Uterus (tissue), 2 donors: ENCODE measurements around the gene PLPP1.

Source experiments
- POLR2A ChIP-seq, 2 donors: fragments of 450-650 bp; IDR thresholded peaks; one replicate each; pipeline ENCODE4 v1.6.1; 2016; ENCODE audit warnings: antibody characterized with exemption in 2 of 2, mild to moderate bottlenecking in 1 of 2, moderate library complexity in 1 of 2
- TF ChIP-seq, protein P1 (sequence below), 4 experiments: fragments of 200-600 bp in 2 of 4; fragments of 450-650 bp in 2 of 4; sonication (generic) in 2 of 4; IDR thresholded peaks; one replicate each; pipeline ENCODE4 v1.5.1; 2016 to 2019; ENCODE audit warnings: antibody characterized with exemption in 4 of 4, mild to moderate bottlenecking in 2 of 4, moderate library complexity in 1 of 4

DNA sequence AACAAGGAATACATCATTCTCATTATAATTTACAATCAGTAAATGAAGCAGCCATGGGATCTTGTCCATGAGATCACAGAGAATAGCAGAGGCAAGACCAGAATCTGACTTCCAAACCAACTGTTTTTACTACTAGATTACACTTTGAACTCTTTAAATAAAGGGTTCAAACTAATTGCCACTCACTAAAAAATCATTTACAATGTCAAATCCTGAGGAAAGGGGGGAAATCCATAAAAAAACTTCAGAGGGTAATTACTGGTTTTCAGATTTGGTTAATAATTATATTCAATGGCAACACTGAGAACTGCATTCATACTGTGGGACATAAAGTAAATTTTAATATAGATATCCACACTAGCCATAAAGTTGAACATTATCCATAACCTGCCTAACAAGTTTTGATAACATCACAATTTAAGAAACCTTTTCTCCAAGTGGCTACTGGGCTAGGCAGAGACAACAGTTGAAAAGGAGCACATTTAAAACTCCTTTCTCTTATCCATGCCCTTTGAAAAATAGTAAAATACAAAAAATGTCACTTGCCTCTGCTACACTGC lies 15.9 kb downstream of the PLPP1 start:
- TF ChIP-seq, protein P1, sequence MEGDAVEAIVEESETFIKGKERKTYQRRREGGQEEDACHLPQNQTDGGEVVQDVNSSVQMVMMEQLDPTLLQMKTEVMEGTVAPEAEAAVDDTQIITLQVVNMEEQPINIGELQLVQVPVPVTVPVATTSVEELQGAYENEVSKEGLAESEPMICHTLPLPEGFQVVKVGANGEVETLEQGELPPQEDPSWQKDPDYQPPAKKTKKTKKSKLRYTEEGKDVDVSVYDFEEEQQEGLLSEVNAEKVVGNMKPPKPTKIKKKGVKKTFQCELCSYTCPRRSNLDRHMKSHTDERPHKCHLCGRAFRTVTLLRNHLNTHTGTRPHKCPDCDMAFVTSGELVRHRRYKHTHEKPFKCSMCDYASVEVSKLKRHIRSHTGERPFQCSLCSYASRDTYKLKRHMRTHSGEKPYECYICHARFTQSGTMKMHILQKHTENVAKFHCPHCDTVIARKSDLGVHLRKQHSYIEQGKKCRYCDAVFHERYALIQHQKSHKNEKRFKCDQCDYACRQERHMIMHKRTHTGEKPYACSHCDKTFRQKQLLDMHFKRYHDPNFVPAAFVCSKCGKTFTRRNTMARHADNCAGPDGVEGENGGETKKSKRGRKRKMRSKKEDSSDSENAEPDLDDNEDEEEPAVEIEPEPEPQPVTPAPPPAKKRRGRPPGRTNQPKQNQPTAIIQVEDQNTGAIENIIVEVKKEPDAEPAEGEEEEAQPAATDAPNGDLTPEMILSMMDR (IDR thresholded peaks at IDR 0.05): no peak
- TF ChIP-seq POLR2A (IDR thresholded peaks at IDR 0.05): no peak
